H1 (cell line): ENCODE results near the gene SIX5. TPM values are rescaled to one million over a fixed set of nuclear protein-coding genes. Genes with fewer than 3 reads are reported as not detected.

Experiments
- CBX5 ChIP-seq: fragments of 300-800, 300-1000 bp; sonication (generic); IDR thresholded peaks from 2 replicates; pipeline ENCODE4 v1.7.1; 2016; ENCODE audit warnings: antibody characterized with exemption, low read length, low read depth
- CBX8 ChIP-seq: fragments of 300-800, 300-1000 bp; sonication (generic); IDR thresholded peaks from 2 replicates; pipeline ENCODE4 v1.7.1; 2016; ENCODE audit warnings: low read depth, low read length, borderline replicate concordance
- CEBPB ChIP-seq: IDR thresholded peaks from 2 replicates; pipeline ENCODE4 v1.6.1; 2012; ENCODE audit warnings: low read depth, low read length
- CHD7 ChIP-seq: fragments of 300-600 bp; sonication (generic); IDR thresholded peaks from 2 replicates; pipeline ENCODE4 v1.7.1; 2012; ENCODE audit warnings: low read length, moderate library complexity, mild to moderate bottlenecking, inconsistent platforms; ENCODE audit not compliant: insufficient replicate concordance
- CREB1 ChIP-seq: IDR thresholded peaks from 2 replicates; pipeline ENCODE4 v1.6.1; 2012; ENCODE audit warnings: inconsistent platforms
- JUN ChIP-seq: IDR thresholded peaks from 2 replicates; pipeline ENCODE4 v1.6.1; 2011; ENCODE audit warnings: low read depth, mild to moderate bottlenecking, improper control_type of control experiment, low read length
- SIRT6 ChIP-seq: IDR thresholded peaks from one replicate; pipeline ENCODE4 v1.7.1; 2012; ENCODE audit warnings: low read length, inconsistent platforms
- TAF7 ChIP-seq: optimal IDR thresholded peaks from 2 replicates; pipeline ENCODE3; 2011; ENCODE audit warnings: low read depth, mild to moderate bottlenecking, inconsistent platforms, low read length, moderate library complexity, borderline replicate concordance
- TCF12 ChIP-seq: IDR thresholded peaks from 2 replicates; pipeline ENCODE4 v1.6.1; 2011; ENCODE audit warnings: low read depth, mild to moderate bottlenecking, low read length
- USF2 ChIP-seq: IDR thresholded peaks from 2 replicates; pipeline ENCODE4 v1.6.1; 2011; ENCODE audit warnings: low read length, improper control_type of control experiment
- polyA plus RNA-seq, 7 experiments: library from polyadenylated mRNA; depleted of rRNA in 3 of 7; stranded (reverse) in 5 of 7; unstranded in 2 of 7; fragments of >200 nt in 5 of 7; fragments of 200-250 nt in 2 of 7; gene quantifications; 1 replicate in 5 of 7; 2 replicates in 1 of 7; 4 replicates in 1 of 7; pipeline versions ENCODE4 v1.2.1 to v1.2.3, GENCODE V29; 2011 to 2013; ENCODE audit warnings: missing spikeins in 2 of 7, mixed read lengths in 2 of 7
- total RNA-seq: library from RNA; stranded (reverse); fragmentation: NEBNext Ultra II Directional; extraction: Animal tissue kit (Norgen Biotek cat#: 25700); gene quantifications from 2 replicates; pipeline ENCODE4 v1.2.1, GENCODE V29; 2021

The SIX5 gene
- total and polyA plus RNA-seq, 2 of the 8 experiments (the other 6 are each of a cell fraction or from before 2014, with no cell fraction given): 20.9 to 24.2 TPM

- no peak for TF ChIP-seq CHD7
- TF ChIP-seq TAF7: no peak
- TF ChIP-seq CEBPB: no peak
- TF ChIP-seq CBX5: no peak
- TF ChIP-seq USF2: no peak
- TF ChIP-seq CREB1: no peak
- no peak for TF ChIP-seq TCF12
- no peak for TF ChIP-seq SIRT6
- TF ChIP-seq JUN: no peak
- TF ChIP-seq CBX8: no peak
Observed at GRCh38 chr19:45778010-45778661, 9.1 kb upstream of the SIX5 start (continued).
